Measurements from ENCODE around the gene GRM4. TPM values are rescaled to one million over a fixed set of nuclear protein-coding genes. Genes with fewer than 3 reads are reported as not detected.

GRM4 gene
- total RNA-seq, 1 experiment from 2014 or later = 4.9 TPM

DNA sequence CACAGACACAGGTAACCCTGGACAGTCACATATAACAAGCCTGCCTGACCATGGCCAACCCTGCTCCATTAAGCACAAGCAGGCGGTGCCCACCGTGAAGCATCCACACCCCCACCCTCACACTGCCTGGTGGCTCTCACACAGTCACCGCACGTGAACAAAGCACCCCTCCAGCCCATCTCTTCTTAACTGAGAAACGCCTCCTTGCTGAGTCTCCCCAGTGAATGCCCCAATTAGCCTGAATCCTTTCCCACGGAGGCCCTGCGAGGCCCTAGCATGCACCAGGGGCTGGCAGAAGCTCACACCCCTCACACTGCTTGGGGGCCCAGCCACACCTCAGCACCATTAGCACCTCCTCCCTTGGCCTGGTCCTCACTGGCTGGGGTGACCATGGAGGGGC is 72.3 kb downstream of the GRM4 start:
- in situ Hi-C loops (cut with HindIII; ENCODE audit: low sequenced_read_pairs) = no loop called here
- DNase-seq (ENCODE audit: low spot score) = no peak

DNA sequence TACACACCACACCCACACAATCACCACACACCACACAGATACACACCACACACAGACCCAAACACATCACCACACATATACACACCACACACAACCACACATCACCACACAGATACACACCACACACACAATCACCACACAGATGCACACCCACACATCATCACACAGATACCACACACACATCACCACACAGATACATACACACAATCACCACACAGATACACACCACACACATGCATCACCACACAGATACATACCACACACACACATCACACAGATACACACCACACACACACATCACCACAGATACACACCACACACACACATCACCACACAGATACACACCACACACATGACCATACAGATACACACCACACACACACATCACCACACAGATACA is 73.2 kb downstream of the GRM4 start:
- no peak for DNase-seq (ENCODE audit: low spot score)
- in situ Hi-C loops (cut with HindIII; ENCODE audit: low sequenced_read_pairs) = no loop called here

DNA sequence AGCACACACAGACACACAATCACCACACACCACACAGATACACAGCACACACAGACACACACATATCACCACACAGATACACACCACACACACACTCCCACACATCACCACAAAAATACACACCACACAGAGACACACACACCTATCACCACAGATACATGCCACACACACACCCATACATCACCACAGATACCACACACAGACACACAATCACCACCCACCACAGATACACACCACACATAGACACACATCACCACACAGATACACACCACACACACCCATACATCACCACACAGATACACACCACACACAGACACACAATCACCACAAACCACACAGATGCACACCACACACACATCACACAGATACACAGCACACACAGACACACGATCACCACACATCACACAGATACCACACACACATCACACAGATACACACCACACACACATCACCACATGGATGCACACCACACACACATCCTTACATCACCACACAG is 74.0 kb downstream of the GRM4 start:
- no peak for DNase-seq (ENCODE audit: low spot score)
- in situ Hi-C loops (cut with HindIII; ENCODE audit: low sequenced_read_pairs) = no loop called here

DNA sequence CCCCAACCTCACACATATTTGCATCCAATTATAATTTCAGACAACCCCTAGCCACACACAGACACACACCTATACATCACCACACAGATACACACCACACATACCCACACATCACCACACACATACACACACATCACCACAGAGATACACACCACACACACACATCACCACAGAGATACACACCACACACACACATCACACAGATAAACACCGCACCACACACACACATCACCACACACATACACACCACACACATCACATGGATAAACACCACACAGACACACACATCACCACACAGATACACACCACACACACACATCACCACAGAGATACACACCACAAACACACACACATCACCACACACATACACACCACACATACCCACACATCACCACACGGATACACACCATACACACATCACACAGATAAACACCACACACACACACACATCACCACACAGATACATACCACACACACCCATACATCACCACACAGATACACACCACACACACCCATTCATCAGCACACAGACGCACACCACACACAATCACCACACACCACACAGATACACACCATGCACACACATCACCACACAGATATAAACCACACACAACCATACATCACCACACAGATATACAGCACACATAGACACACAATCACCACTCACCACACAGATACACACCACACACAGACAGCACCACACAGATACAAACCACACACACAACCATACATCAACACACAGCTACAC is 74.6 kb downstream of the GRM4 start:
- no peak for DNase-seq (ENCODE audit: low spot score)
- in situ Hi-C loops (cut with HindIII; ENCODE audit: low sequenced_read_pairs) = no loop called here

DNA sequence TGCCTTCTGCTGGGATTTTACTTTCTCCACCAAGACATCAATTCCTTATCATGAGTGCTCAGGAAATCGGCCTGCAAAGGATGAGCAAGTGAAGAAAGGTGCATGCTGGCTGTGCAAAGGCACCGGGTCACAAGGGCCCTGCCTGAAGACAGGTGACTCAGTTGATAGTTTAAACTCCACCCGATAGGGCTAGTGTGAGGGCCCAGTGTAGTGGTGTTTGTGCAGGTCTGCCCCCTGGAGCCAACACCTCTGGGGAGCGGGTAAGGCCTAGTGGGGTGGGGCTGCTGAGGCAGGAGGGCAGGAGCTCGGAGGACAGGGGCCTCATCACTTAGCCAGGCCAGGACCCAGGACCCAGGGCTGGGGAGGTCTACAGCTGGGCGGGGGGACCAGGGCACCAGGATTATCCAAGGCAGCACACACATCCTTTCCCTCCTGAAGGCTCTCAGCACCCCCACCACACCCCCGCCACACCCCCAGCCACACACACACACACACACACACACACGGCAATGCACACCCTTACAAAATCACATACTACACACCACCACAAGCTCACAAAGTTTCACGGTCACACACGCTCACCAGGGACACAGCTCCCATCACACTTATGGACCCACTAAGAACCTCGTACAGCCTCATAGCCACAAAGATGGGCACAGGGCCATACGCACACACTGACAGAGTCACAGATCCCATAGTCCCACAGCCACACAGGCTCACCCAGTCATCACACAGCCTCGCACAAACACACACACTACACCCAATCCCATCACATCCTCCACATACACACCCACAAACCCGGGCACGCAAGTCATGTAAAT is 75.4 kb downstream of the GRM4 start:
- DNase-seq (ENCODE audit: low spot score) = no peak
- in situ Hi-C loops (cut with HindIII; ENCODE audit: low sequenced_read_pairs) = no loop called here

DNA sequence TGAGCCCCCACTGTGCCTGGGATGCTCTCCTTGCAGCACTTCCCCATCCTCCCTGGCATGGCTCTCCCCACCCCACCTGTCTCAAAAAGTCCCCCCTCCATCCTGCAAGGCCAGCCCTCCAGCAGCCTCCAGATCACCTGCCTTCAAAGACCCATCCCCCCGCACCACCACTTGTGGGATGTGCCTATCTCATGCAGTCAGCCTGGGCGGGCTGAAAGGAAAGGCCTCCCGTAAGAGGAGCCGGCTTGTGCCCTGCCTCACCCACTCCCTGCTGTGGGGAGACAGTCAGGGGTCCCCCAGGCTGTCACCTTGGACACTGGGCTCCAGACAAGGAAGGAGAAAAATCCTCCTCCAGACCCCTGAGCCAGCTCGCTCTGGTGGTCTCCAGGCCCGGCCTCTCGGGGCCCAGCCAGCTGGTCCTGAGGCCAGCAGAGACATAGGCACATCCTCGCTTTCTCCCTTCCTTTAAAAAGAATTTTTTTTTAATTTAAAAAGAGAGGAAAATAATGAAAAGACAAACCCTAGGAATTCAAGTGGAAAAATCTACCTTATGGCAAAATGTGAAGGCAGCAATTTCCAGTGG is 77.3 kb downstream of the GRM4 start:
- in situ Hi-C loops (cut with HindIII; ENCODE audit: low sequenced_read_pairs) = no loop called here
- no peak for DNase-seq (ENCODE audit: low spot score)

DNA sequence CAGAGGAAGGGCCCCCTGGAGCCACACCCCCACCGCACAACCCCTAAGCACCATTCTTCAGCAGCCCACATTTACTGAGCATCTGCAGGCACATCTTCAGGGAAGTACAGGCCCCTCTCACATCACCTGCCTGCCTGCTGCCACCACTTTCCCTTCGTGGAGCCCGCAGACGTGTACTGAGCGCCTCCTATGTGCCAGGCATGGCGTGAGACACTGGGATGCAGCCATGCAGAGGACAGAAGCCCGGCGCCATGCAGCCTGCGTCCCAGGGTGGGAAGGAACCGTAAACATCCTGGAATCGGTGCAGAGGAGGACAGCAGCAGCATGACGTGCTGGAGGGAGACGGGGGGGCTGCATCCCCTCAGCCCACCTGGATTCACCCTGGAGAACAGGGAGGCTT is 78.1 kb downstream of the GRM4 start:
- in situ Hi-C loops (cut with HindIII; ENCODE audit: low sequenced_read_pairs) = no loop called here
- DNase-seq (ENCODE audit: low spot score) = peak; percentile 68

DNA sequence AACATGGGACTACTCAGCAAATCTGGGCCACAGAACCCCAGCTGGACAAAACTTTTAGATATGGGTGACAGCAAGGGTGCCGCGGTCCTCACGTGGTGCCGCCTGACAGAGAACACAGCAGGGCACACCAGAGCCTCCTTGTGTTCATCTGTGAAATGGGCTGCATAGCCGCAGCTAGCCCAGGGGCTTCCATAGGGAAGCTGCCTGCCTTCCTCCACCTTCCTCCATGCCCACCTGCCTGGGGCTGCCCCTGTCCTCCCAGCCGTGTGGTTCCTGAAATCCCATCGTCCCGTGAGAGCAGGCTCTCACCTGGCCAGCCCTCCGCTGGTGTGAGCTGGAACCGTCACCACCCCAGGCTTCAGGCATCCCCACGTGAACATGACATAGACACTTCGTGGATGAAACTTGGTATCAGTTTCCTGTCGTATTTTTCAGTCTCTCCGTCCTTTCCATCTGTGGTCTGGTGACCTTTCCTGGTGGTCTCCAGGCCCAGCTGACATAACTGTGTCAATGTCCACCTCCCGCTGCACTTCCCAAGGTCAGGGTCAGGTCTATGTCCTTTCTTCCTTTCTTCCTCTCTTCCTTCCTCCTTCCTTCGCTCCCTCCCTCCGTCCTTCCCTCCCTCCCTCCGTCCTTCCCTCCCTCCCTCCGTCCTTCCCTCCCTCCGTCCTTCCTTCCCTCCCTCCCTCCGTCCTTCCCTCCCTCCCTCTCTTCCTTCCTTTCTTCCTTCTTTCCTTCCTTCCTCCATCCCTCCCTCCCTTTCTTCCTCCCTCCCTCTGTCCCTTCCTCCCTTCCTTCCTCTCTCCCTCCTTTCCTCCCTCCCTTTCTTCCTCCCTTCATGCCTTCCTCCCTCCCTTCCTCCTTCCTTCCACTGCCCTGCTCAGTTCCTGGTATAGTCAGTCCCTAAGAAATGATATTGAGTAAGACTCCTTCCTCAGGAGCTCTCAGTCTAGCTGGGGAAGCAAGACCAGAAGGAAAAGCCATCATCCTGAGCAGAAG is 78.8 kb downstream of the GRM4 start:
- no peak for DNase-seq (ENCODE audit: low spot score)
- in situ Hi-C loops (cut with HindIII; ENCODE audit: low sequenced_read_pairs) = no loop called here

DNA sequence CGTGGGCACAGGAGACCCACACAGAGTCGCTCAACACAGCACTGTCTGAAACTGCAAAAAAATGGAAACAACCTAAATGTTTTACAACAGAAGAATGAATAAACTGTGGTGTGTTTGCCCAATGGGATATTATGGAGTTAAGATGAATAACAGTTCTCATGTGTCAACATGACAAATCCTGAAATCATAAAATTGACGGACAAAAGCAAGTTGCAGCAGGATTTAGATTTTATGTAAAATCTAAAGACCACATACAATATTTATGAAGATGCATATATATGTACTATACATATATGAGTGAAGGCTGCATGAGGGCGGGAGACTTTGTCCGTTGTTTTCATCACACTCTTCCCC is 79.7 kb downstream of the GRM4 start:
- DNase-seq (ENCODE audit: low spot score) = no peak
- in situ Hi-C loops (cut with HindIII; ENCODE audit: low sequenced_read_pairs) = no loop called here

DNA sequence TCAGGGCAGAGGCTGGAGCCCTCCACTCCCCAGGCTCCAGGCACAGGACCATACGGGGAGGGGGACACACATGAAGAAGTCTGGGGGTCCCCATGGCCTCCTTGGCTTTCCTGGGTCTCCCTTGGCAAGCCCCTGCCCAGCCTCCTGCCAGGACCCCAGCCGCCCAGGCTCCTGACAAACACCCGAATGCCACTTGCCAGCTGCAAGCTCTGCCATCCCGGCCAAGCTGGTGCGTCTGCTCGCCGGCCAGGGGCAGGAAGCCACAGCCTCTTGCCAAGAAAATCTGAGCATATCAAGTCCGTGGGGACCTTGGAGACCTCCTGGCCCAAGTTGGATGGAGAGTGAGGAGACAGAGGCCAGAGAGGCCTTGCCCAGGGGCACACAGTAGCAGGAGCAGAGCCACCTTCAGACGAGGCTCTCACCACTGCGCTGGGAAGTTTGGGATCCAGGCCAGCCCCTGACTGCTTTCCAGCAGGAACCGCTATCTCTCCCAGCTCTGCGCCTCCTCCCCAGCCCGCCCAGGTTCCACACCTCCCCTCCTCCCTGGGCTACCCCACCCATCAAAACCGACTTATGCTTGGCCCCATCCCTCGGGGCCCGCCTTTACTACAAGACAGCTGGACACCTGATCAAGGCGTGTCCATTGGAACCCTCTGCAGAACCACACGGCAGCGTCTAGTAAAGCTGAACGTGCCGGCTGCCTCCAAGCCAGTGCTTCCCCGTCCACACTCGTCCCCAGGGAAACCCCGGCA is 80.2 kb downstream of the GRM4 start:
- peak; percentile 88 for DNase-seq (ENCODE audit: low spot score)
- in situ Hi-C loops (cut with HindIII; ENCODE audit: low sequenced_read_pairs) = no loop called here

DNA sequence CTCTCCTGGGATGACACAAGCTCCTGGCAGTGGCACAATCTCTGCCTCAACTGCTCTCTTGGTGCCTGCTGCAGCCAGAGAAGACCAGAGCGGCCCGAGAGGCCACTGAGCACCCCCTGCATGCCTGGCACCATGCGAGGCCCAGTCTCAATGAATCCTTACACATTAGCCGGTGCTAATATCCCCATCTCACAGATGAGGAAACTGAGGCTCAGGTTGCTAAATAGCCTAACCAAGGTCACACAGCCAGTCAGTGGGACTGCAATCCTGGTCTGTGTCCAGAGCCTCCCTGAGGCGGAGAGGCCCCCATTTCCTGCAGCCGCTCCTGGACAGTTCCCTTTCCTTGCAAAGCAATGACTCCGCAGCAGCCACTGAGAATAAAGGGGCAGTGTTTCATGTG is 81.2 kb downstream of the GRM4 start:
- in situ Hi-C loops (cut with HindIII; ENCODE audit: low sequenced_read_pairs) = loop anchor here (5.0 kb wide), 1 partner anchor 78 kb away; no protein-coding TSS in a partner anchor
- no peak for DNase-seq (ENCODE audit: low spot score)

DNA sequence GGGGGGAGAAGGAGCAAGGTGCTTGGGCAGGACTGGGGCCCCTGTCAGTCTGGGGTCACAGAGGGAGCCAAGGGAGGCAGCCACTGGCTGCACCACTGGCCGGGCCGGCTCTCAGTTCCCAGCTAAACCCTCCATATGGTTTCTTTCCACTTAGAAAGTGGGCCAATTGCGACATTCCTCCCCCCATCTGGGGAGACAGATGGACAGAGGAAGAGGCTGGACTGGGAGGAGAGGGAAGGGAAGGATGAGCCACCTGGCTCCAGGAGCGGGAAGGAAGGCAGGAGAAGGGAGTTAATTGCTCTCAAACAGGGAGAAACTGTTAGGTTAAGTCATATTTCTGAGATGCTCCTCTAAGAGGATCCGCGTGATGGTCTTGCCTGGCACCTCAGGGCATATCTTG is 82.2 kb downstream of the GRM4 start:
- DNase-seq (ENCODE audit: low spot score) = peak; percentile 97
- in situ Hi-C loops (cut with HindIII; ENCODE audit: low sequenced_read_pairs) = loop anchor here (5.0 kb wide), 1 partner anchor 79 kb away; no protein-coding TSS in a partner anchor

DNA sequence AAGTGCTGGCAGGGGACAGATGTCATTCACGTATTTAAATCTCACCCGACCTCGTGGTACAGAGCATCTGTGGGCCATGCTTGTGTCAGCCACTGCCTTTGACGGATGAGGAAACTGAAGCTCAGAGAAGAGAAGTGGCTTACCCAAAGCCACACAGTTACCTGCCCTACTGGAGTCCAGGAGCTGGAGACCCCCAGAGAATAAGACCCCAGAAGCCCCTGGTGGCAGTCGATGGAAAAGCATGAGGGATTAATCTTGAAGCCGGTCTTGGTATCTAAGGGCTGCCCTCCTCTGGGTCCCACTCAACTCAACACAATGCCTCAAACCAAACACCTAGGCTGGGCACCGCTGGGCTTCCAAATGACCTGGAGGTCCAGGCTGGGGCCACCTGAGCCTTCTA is 83.1 kb downstream of the GRM4 start:
- in situ Hi-C loops (cut with HindIII; ENCODE audit: low sequenced_read_pairs) = loop anchor here (5.0 kb wide), 1 partner anchor 79 kb away; no protein-coding TSS in a partner anchor
- no peak for DNase-seq (ENCODE audit: low spot score)

DNA sequence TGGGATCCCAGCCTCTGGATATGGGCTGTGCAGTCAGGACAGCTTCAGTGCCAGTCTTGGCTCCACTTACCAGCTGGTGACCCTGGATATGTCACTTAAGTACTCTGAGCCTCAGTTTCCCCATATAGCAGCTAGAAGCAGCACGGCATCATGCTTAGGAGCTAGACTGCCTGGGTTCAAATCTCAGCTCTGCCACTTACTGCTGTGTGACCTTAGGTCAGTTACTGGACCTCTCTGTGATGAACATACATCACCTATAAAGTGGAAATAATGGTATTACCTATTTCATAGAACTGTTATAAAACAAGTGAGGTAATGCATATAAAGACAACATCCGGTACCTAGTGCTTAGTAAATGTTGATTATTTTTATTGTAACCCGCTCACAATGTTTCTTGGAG is 83.7 kb downstream of the GRM4 start:
- DNase-seq (ENCODE audit: low spot score) = no peak
- in situ Hi-C loops (cut with HindIII; ENCODE audit: low sequenced_read_pairs) = loop anchor here (5.0 kb wide), 1 partner anchor 80 kb away; no protein-coding TSS in a partner anchor

DNA sequence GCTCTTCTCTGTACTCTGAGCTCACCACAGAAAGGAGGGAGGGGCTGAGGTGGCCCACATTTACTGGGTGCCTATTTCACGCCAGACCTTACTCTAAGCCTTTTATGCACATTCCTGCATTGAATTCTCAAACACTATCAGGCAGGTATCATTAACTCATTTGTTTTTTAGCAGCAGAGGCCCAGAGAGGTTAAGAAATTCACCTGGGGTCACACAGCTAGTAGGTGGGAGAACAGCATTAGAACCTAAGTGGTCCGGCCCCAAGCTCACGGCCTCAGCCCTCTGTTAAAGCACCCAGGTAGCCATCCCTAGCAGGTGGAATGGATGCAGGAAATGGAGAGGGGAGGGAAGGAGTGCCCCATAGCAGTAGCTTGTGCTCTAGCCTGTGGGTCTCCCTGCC is 84.5 kb downstream of the GRM4 start:
- no peak for DNase-seq (ENCODE audit: low spot score)
- in situ Hi-C loops (cut with HindIII; ENCODE audit: low sequenced_read_pairs) = loop anchor here (5.0 kb wide), 1 partner anchor 81 kb away; no protein-coding TSS in a partner anchor

DNA sequence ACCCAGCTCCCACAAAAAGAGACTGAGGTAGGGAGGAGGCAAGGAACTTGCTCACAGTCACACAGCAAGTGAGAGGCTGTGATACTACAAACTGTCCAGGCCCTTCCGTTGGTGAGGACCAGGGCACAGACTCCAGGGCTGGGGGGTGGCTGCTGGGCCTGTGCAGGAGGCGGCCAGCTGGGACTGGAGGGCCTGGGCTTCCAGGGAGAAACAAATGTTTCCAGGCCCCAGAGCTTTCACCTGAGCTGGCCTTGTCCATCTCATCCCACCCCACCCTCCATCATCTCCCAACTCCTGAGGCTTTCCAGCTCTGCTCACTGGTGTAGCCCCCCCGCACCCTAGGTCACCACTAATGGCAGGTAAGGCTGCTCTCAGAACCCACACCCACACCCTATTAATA is 86.0 kb downstream of the GRM4 start:
- in situ Hi-C loops (cut with HindIII; ENCODE audit: low sequenced_read_pairs) = loop anchor here (5.0 kb wide), 1 partner anchor 82 kb away; no protein-coding TSS in a partner anchor
- DNase-seq (ENCODE audit: low spot score) = no peak

DNA sequence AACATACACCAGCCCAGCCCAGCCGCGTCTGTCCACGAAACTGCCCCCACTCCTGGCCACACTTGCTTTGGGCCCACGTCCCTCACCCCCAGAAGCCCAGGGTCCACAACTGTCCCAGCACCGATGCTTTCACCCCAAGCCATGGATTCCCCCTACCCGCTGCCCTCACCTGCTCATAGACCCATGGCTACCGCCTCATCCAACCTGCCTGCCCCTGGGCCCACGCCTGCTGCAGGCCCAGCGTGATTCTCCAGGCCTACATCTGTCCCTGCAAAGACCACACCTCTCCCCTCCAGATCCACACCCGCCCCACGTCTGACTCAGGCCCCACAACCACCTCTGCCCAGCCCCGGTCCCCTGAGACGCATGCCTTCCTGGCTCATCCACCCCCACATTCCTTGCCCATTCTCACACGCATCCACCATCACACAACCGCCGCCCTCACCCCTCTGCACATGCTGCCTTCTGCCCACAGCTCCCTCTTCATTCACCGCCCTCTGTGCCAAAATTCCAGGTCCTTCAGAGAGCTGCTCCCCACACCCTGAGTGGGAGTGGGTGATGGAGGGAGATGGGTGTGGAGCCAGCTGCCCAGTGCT is 86.7 kb downstream of the GRM4 start:
- DNase-seq (ENCODE audit: low spot score) = no peak
- in situ Hi-C loops (cut with HindIII; ENCODE audit: low sequenced_read_pairs) = no loop called here

DNA sequence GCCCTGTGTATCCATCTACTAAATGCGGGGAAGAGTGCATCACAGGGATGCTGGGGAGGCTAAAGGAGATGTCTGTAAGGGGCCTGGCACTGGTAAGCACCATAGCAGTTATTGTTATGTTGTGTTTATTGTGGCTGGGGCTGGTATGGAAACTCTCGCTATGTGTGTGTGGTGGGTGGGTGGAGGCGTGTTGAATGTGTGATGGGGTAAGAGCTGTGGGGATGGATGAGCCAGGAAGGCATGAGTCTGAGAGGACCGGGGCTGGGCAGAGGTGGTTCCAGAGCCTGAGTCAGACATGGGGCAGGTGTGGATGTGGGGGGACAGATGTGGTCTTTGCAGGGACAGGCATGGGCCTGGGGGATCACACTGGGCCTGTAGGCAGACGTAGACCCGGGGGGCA is 88.1 kb downstream of the GRM4 start:
- DNase-seq (ENCODE audit: low spot score) = no peak
- in situ Hi-C loops (cut with HindIII; ENCODE audit: low sequenced_read_pairs) = no loop called here
